Measurements from ENCODE around the gene CEP85.
"Not testable (repeated sequence)": the region's sequence is repeated elsewhere in the genome, so short reads cannot be mapped to it uniquely, and the experiment has no call there.

CEP85 gene

DNA sequence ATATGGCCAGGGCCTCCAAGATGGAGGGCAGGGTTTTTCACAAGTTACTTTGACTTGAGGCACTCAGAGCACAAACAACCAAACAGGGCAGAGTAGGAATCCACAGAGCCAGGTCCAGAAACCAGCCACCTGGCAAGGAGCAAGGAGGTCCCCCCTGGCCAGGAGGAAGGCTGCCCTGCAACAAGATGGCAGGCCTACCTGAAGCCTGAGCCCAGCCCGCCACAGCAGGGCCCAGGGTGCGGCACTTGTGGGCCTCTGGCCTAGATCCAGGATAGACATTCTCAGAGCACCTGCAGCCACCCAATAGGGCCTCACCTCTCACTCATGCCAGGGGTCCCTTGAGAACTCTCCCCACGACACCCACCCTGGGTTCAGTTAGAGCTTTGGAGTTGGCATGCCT, 57.4 kb downstream of the CEP85 start:
- DNase-seq = no peak

DNA sequence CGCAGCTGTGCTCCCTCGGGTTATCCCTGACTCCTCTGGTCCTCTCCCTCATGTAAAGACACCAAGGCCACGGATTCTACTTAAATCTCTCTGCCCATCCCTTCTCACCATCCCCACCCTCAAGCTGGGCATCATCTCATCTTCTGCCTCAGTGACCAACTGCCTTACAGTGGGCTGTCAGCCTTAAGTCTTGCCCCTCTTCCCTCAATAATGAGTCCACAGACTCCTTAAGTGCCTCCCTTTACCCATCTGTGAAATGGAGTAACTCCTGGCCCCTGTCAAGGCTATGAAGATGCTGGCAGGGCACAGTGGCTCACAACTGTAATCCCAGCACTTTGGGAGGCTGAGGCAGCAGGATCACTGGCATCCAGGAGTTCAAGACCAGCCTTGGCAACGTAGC, 57.9 kb downstream of the CEP85 start:
- no peak for DNase-seq

GRCh38 chr1:26292735-26293134, 58.7 kb downstream of the CEP85 start:
- DNase-seq = not testable (repeated sequence)

GRCh38 chr1:26293911-26294463, 60.0 kb downstream of the CEP85 start:
- DNase-seq = no peak

GRCh38 chr1:26295194-26296138, 61.5 kb downstream of the CEP85 start:
- DNase-seq = no peak

- DNase-seq = no peak
Measured at GRCh38 chr1:26296340-26297056, 62.5 kb downstream of the CEP85 start.

GRCh38 chr1:26297057-26297790, 63.2 kb downstream of the CEP85 start:
- DNase-seq = no peak

DNA sequence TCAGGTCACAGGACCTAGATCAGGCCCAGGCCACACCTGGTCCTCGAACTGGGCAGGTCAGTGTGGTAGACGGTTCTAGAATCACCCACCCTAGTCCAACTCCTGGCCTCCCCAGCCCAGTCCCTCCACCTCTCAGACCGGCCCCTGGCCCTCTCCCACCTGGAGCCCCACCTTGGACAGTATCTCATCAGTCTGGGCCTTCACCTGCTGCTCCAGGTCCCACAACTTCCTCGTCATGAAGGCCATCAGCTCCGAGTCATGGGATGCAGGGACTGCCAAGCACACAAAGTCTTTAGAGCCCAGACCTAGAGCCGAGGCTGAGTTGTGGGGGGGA, 63.8 kb downstream of the CEP85 start:
- no peak for DNase-seq

DNA sequence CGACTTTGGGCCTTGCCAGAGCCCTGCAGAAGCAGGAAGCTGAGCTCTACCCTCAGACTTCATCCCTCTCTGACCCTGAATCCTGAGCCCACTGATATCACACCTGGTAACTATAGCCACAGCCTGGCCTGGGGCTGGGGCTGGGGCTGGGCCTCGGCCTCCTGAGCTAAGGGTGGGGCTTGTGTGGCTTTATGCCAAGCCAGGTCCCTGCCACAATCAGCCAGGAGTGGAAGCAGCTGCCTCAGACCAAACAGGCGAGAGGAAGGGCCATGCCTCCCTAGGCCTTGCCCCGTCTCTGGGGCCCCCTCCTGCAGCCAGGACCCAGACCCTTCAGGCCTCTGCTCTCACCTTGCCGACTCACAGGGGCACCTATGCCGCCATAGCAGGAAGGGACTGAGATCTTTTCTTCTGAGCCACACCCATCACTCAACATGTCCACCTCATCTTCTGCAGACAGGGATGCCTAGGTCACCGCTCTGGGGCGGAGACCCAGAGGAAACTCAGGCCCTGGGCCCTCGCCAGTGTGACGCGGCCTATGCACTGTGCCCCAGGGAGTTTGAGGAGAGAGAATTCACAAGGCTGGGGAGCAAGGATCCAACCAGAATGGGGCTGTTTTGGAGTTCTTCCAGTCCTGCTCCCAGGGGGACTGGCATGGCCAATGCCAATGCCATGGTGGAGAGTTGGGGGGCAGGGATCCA, 66.7 kb downstream of the CEP85 start:
- no peak for DNase-seq

- DNase-seq = no peak
Measured at GRCh38 chr1:26302733-26303405, 68.9 kb downstream of the CEP85 start.

DNA sequence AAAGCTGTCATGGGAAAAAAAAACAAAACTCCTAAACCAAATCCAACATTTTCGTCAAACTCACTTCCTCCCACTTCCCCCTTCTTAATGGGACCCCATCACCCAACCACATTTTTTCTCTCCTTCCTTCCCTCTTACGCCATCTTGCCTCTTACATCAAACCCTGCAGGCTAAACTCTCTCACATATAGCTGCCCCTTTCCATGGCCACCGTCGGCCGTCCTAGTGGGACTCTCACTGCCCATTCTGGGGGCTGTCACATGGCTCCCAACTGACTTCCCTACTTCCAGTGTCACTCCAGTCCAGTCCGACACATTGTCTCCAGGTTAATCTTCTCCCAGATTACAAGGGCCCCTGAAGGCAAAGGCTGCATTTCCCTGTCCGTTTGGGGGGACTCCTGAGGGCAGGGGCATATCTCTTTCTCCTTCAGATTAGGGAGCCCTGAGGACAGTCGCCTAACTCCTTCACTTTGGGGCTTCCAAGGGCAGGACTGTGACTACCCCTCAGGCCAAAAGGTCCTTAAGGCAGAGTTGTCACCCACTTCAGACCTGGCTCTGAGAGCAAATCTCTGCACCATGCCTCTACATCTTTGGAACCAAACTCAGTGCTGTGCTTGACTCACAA, 71.8 kb downstream of the CEP85 start:
- no peak for DNase-seq

DNA sequence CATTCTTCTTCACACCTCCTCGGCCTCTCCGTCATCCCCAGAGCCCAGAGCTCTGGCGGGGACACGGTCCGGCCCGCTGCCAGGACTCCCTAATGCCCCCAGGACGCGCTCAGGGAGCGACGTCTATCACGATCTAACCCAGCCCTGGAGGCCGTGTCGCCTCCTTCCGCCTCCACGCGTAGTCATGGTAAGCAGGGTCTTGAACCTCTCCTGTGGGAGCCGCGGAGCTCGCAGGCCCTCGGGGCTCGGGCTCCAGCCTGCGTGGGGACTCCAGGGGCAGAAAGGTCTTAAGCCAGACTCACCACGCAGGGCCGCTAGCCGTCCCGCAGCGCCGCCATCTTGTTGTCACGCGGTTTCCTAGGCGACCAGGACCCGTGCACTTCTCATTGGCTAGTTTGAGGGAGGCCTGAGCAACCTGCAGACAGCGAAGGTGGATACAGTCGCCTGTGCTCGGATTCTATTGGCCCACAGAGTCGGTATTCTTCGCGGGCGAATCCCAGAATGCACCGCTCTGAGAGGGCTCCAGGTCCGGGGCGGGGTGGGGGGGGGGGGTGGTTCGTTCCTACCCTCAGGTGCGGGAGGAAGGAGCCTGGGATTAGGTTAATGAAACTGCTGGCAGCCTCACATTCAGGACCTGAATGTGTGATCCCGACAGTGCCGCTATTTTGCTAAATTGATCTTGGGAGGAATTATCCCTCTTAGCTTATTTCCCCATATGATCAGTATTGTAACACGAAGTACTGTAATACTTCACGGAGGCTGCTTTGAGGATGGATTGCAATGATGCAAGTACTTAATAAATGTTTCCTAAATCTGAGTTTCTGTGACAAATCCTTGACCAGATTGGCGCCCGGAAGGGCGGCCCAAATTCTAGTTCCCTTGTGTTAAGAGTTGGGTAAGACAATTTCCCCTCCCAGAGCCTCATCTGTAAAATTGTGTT, 72.6 kb downstream of the CEP85 start, which contains the start of gene UBXN11:
Gene UBXN11 (minus strand): TSS at position 347 of the 940 bp plus-strand sequence. CDS start 3,753 bp downstream, outside the sequence.
- DNase-seq = peak; percentile 94

GRCh38 chr1:26307363-26307781, 73.4 kb downstream of the CEP85 start:
- DNase-seq = peak; percentile 42

GRCh38 chr1:26307966-26308899, 74.2 kb downstream of the CEP85 start:
- DNase-seq = not testable (repeated sequence)

GRCh38 chr1:26314501-26314900, 80.5 kb downstream of the CEP85 start:
- no peak for DNase-seq

DNA sequence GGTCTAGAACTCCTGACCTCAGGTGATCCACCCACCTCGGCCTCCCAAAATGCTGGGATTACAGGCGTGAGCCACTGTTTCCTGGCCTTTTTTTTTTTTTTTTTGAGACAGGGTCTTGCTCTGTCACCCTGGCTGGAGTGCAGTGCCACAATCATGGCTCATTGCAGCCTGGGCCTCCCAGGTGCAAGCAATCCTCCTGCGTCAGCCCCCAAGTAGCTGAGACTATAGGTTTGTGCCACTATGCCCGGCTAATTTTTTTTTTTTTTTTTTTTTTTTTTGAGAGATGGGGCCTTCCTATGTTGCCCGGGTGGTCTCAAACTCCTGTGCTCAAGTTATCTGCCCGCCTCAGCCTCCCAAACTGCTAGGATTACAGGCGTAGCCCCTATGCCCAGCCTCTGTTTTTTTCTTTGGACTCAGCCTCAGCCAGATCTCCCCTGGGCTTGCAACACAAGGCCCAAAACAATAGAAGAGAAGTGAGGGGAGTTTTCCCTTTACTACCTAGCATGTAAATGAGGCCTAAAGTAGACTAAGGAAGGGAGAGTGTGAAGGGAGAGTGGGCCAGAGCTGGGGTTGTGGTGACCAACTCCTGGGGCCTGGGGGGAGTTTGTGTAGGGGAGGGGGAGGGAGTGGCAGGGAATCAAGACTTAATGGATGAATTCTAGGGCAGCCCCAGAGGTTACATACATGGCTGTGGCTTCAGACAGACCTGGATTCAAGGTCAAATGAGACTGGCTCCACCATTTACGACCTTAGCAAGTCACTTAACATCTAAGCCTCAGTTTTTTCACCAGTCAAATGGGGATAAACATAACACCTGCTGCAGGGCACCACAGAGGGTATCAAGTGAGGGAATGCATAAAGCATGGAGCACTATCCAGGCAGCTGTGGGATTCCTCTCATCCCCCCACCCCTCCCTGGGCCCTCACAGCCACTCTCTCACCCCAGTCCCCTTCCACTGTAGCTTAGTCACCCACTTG, 82.2 kb downstream of the CEP85 start:
- no peak for DNase-seq

GRCh38 chr1:26317146-26317545, 83.1 kb downstream of the CEP85 start:
- DNase-seq = no peak

All from CD4-positive, alpha-beta T cell treated with Interleukin-12 subunit alpha and Interleukin-12 subunit beta, for 1 hour (primary cell).